ENCODE data around the gene TFPI2.
"Not testable (repeated sequence)": the region's sequence is repeated elsewhere in the genome, so short reads cannot be mapped to it uniquely, and the experiment has no call there.

Gene TFPI2

GRCh38 chr7:93890464-93891068, at the start of gene TFPI2:
TSS of gene TFPI2 (minus strand) at chr7:93890753. CDS start at chr7:93890678, 75 bp downstream.
- peak in 1 of 56 donors; percentile 24 for DNase-seq

- no peak for DNase-seq
These were observed 47.7 kb upstream of the TFPI2 start for GRCh38 chr7:93938293-93938692.

- DNase-seq, result no peak
These were observed 47.3 kb upstream of the TFPI2 start for GRCh38 chr7:93937818-93938217.

GRCh38 chr7:93935102-93935501, 44.5 kb upstream of the TFPI2 start:
- no peak for DNase-seq

GRCh38 chr7:93933156-93933555, 42.6 kb upstream of the TFPI2 start:
- DNase-seq, result no peak

- no peak for DNase-seq
These were observed 41.1 kb upstream of the TFPI2 start for GRCh38 chr7:93931655-93932054.

- no peak for DNase-seq
These were observed 37.0 kb upstream of the TFPI2 start for GRCh38 chr7:93927585-93927984.

GRCh38 chr7:93926800-93927199, 36.2 kb upstream of the TFPI2 start:
- DNase-seq, result no peak

- no peak for DNase-seq
These were observed 33.4 kb upstream of the TFPI2 start for GRCh38 chr7:93923942-93924341.

- DNase-seq, result no peak
These were observed 32.7 kb upstream of the TFPI2 start for GRCh38 chr7:93923296-93923695.

GRCh38 chr7:93921607-93922566, 31.3 kb upstream of the TFPI2 start, which contains the start of gene GNG11:
TSS of gene GNG11 (plus strand) at chr7:93921735. CDS start at chr7:93922138, 403 bp downstream.
- peak in 49 of 56 donors; percentile 1 to 61 (median 24) for DNase-seq

GRCh38 chr7:93921186-93921585, 30.6 kb upstream of the TFPI2 start:
- no peak for DNase-seq

- DNase-seq, result no peak
These were observed 30.1 kb upstream of the TFPI2 start for GRCh38 chr7:93920496-93921182.

GRCh38 chr7:93916315-93916714, 25.8 kb upstream of the TFPI2 start:
- not testable (repeated sequence) for DNase-seq

- DNase-seq, result not testable (repeated sequence)
These were observed 25.3 kb upstream of the TFPI2 start for GRCh38 chr7:93915888-93916287.

- DNase-seq, result not testable (repeated sequence)
These were observed 24.8 kb upstream of the TFPI2 start for GRCh38 chr7:93915206-93915842.

GRCh38 chr7:93914581-93915066, 24.1 kb upstream of the TFPI2 start:
- no peak for DNase-seq

- DNase-seq, result no peak
These were observed 22.6 kb upstream of the TFPI2 start for GRCh38 chr7:93913197-93913596.

- not testable (repeated sequence) for DNase-seq
These were observed 21.1 kb upstream of the TFPI2 start for GRCh38 chr7:93911661-93912060.

- DNase-seq, result not testable (repeated sequence)
These were observed 20.7 kb upstream of the TFPI2 start for GRCh38 chr7:93911242-93911641.

All from nucleus accumbens (tissue), 56 donors.